IMR-90 (cell line): ENCODE data around the gene GTF2F2. TPM values are rescaled to one million over a fixed set of nuclear protein-coding genes. Genes with fewer than 3 reads are reported as not detected.
"Not testable (repeated sequence)": the region's sequence is repeated elsewhere in the genome, so short reads cannot be mapped to it uniquely, and the experiment has no call there.

Source experiments
- ATAC-seq: fragments of 200-7000 bp; cut with Tn5 transposase; 2 replicates; pipeline ENCODE4 v1.9.1; 2020; ENCODE audit warnings: low read depth, mild to moderate bottlenecking, moderate library complexity
- BruUV-seq: library from RNA; stranded (reverse); fragments of 400-500 nt; replicated peaks from 2 replicates; lab custom pipeline; 2021; lab: Mats Ljungman, UMichigan
- CTCF ChIA-PET: fragments of 300-600 bp; formaldehyde crosslinking; extraction: SDS; loops from one replicate; lab custom pipeline; 2021; ENCODE audit warnings: antibody characterized with exemption; lab: Yijun Ruan, JAX
- POLR2A ChIA-PET: fragments of 300-600 bp; sonication (Branson Sonifier 250); formaldehyde crosslinking; loops from one replicate; lab custom pipeline; 2022; ENCODE audit warnings: antibody characterized with exemption; ENCODE audit not compliant: unreplicated experiment; lab: Charles Lee
- DNase-seq: peaks from one replicate; pipeline ENCODE4 v3.0.0; 2013
- H2AFZ ChIP-seq: replicated peaks from 2 replicates; pipeline ENCODE3; 2013; ENCODE audit warnings: low read length, mild to moderate bottlenecking; ENCODE audit not compliant: poor library complexity
- H2AK5ac ChIP-seq: 2 replicates; pipeline ENCODE4 v1.6.1; 2013; ENCODE audit warnings: low read depth, low read length, inconsistent platforms
- H2AK9ac ChIP-seq: replicated peaks from 2 replicates; pipeline ENCODE3; 2013; ENCODE audit warnings: mild to moderate bottlenecking, low read depth, low read length, moderate library complexity; ENCODE audit not compliant: poor library complexity
- H2BK120ac ChIP-seq: 2 replicates; pipeline ENCODE4 v1.6.1; 2013; ENCODE audit warnings: low read depth, low read length, inconsistent platforms
- H2BK15ac ChIP-seq: 3 replicates; pipeline ENCODE4 v1.6.1; 2013; ENCODE audit warnings: low read depth, low read length, inconsistent platforms
- H2BK20ac ChIP-seq: 2 replicates; pipeline ENCODE4 v1.6.1; 2013; ENCODE audit warnings: low read depth, mild to moderate bottlenecking, inconsistent platforms, low read length, moderate library complexity
- H2BK5ac ChIP-seq: 2 replicates; pipeline ENCODE4 v1.6.1; 2013; ENCODE audit warnings: mild to moderate bottlenecking, low read depth, low read length, inconsistent platforms; ENCODE audit not compliant: poor library complexity, severe bottlenecking
- H3K14ac ChIP-seq: replicated peaks from 2 replicates; pipeline ENCODE4 v1.6.1; 2013; ENCODE audit warnings: low read depth, low read length, inconsistent platforms
- H3K18ac ChIP-seq: 2 replicates; pipeline ENCODE4 v1.6.1; 2013; ENCODE audit warnings: low read depth, low read length, control low read depth
- H3K23ac ChIP-seq: 2 replicates; pipeline ENCODE4 v1.6.1; 2013; ENCODE audit warnings: low read depth, low read length, inconsistent platforms
- H3K27ac ChIP-seq: 2 replicates; pipeline ENCODE4 v1.5.1; 2013; ENCODE audit warnings: mild to moderate bottlenecking, control low read depth, low read length; ENCODE audit not compliant: insufficient read depth
- H3K27me3 ChIP-seq: 2 replicates; pipeline ENCODE4 v1.6.1; 2013; ENCODE audit warnings: low read length; ENCODE audit not compliant: control insufficient read depth, insufficient read depth
- H3K36me3 ChIP-seq: 2 replicates; pipeline ENCODE4 v1.6.1; 2013; ENCODE audit warnings: low read length, mixed read lengths; ENCODE audit not compliant: control insufficient read depth, insufficient read depth
- H3K4ac ChIP-seq: 2 replicates; pipeline ENCODE4 v1.6.1; 2013; ENCODE audit warnings: low read depth, low read length, inconsistent platforms
- H3K4me1 ChIP-seq: 2 replicates; pipeline ENCODE4 v1.6.1; 2013; ENCODE audit warnings: low read length, mixed read lengths; ENCODE audit not compliant: control insufficient read depth, insufficient read depth
- H3K4me2 ChIP-seq: 2 replicates; pipeline ENCODE4 v1.6.1; 2013; ENCODE audit warnings: low read depth, mild to moderate bottlenecking, control low read depth, low read length, moderate library complexity
- H3K4me3 ChIP-seq: 2 replicates; pipeline ENCODE4 v1.5.1; 2013; ENCODE audit warnings: low read depth, mild to moderate bottlenecking, control low read depth, low read length, moderate library complexity; ENCODE audit not compliant: insufficient read depth
- H3K56ac ChIP-seq: 2 replicates; pipeline ENCODE4 v1.6.1; 2013; ENCODE audit warnings: low read length, inconsistent platforms; ENCODE audit not compliant: insufficient read depth; ENCODE audit errors: extremely low read depth
- H3K79me1 ChIP-seq, 2 experiments: 2 replicates each; pipeline ENCODE4 v1.6.1; 2013; ENCODE audit warnings: low read length in 2 of 2, inconsistent platforms in 1 of 2, low read depth in 1 of 2
- H3K9ac ChIP-seq: 2 replicates; pipeline ENCODE4 v1.6.1; 2013; ENCODE audit warnings: low read depth, low read length, control low read depth
- H3K9me1 ChIP-seq: 2 replicates; pipeline ENCODE4 v1.6.1; 2013; ENCODE audit warnings: low read length, inconsistent platforms; ENCODE audit not compliant: insufficient read depth
- H3K9me3 ChIP-seq: 2 replicates; pipeline ENCODE4 v1.6.1; 2013; ENCODE audit warnings: low read length; ENCODE audit not compliant: control insufficient read depth, insufficient read depth
- H4K20me1 ChIP-seq: 2 replicates; pipeline ENCODE4 v1.6.1; 2013; ENCODE audit warnings: low read length, inconsistent platforms; ENCODE audit not compliant: insufficient read depth
- H4K5ac ChIP-seq: 2 replicates; pipeline ENCODE4 v1.6.1; 2013; ENCODE audit warnings: mild to moderate bottlenecking, low read depth, low read length, control low read depth
- H4K8ac ChIP-seq, 2 experiments: 2 replicates each; pipeline ENCODE4 v1.6.1; 2013; ENCODE audit warnings: low read depth in 2 of 2, low read length in 2 of 2, control low read depth in 1 of 2, inconsistent platforms in 1 of 2
- H4K91ac ChIP-seq: 2 replicates; pipeline ENCODE4 v1.6.1; 2013; ENCODE audit warnings: low read depth, low read length, inconsistent platforms; ENCODE audit not compliant: insufficient read depth
- dilution Hi-C: fragments of 300-500 bp; cut with HindIII; formaldehyde crosslinking; loops from one replicate; pipeline ENCODE4 v1.14.3; 2018; ENCODE audit warnings: low sequenced_read_pairs; ENCODE audit not compliant: unreplicated experiment
- in situ Hi-C: fragments of 300-500 bp; cut with MboI; formaldehyde crosslinking; loops from 3 replicates; pipeline ENCODE4 v1.14.3; 2019; ENCODE audit warnings: low sequenced_read_pairs, inconsistent platforms, mixed read lengths
- intact Hi-C: fragments of 100-400 bp; cut with micrococcal nuclease; formaldehyde crosslinking; loops from 2 replicates; pipeline ENCODE4 v1.10.0; 2022
- polyA plus RNA-seq, 3 experiments: library from polyadenylated mRNA; depleted of rRNA; stranded (reverse); fragments of >200 nt; gene quantifications; 2 replicates each; pipeline ENCODE4 v1.2.3, GENCODE V29; 2012; ENCODE audit warnings: low replicate concordance in 1 of 3
- total RNA-seq: library from RNA; depleted of rRNA; stranded (reverse); fragments of >200 nt; gene quantifications from 2 replicates; pipeline ENCODE4 v1.2.3, GENCODE V29; 2012

Gene GTF2F2
- total and polyA plus RNA-seq, 2 of the 4 experiments (the other 2 are of a cell fraction): 16.5 to 21.0 TPM

DNA sequence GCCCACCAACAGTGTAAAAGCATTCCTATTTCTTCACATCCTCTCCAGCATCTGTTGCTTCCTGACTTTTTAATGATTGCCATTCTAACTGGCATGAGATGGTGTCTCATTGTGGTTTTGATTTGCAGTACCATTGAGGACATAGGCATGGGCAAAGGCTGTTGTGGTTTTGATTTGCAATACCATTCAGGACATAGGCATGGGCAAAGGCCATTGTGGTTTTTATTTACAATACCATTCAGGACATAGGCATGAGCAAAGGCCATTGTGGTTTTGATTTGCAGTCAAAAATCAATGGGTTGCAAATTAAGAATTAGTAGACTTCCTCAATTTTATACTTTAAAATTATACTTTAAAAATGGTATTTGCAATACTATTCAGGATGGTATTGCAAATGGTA is 69.2 kb downstream of the GTF2F2 start:
- H3K4me3 ChIP-seq, H3K4ac ChIP-seq, H3K14ac ChIP-seq, H3K18ac ChIP-seq, H4K8ac ChIP-seq, H2AK5ac ChIP-seq, H4K91ac ChIP-seq, H3K56ac ChIP-seq, H2BK20ac ChIP-seq, H2AFZ ChIP-seq, H3K4me2 ChIP-seq, H2BK120ac ChIP-seq, H2BK5ac ChIP-seq, intact Hi-C loops, H3K4me1 ChIP-seq, H2AK9ac ChIP-seq, H4K5ac ChIP-seq, H4K20me1 ChIP-seq, CTCF ChIA-PET, BruUV-seq, H3K36me3 ChIP-seq, dilution Hi-C loops, H3K27me3 ChIP-seq, H3K27ac ChIP-seq, H3K9me3 ChIP-seq, H3K9ac ChIP-seq, POLR2A ChIA-PET, ATAC-seq, H3K9me1 ChIP-seq, in situ Hi-C loops, H3K23ac ChIP-seq, H2BK15ac ChIP-seq: not testable (repeated sequence)
- peaks cover 10 to 27% of the 10 kb centered on the region in 2 experiments for H3K79me1 ChIP-seq
- peak; percentile 54 for DNase-seq
